Panc1 (cell line): Measurements from ENCODE around the gene LPIN3.

Experiments used
- CTCF ChIP-seq: fragments of 450-650 bp; IDR thresholded peaks from 2 replicates; pipeline ENCODE4 v1.5.1; 2017; ENCODE audit warnings: mild to moderate bottlenecking
- POLR2AphosphoS5 ChIP-seq: IDR thresholded peaks from 2 replicates; pipeline ENCODE4 v1.6.1; 2012; ENCODE audit warnings: mild to moderate bottlenecking, low read depth, low read length, moderate library complexity
- REST ChIP-seq, 2 experiments: IDR thresholded peaks; 2 replicates each; pipeline ENCODE4 v1.6.1; 2011 to 2012; ENCODE audit warnings: low read depth in 2 of 2, control low read depth in 1 of 2, low read length in 1 of 2, mild to moderate bottlenecking in 1 of 2, moderate library complexity in 1 of 2; ENCODE audit not compliant: insufficient read depth in 1 of 2
- SIN3A ChIP-seq: IDR thresholded peaks from 2 replicates; pipeline ENCODE4 v1.6.1; 2012; ENCODE audit warnings: low read depth, mild to moderate bottlenecking, low read length, moderate library complexity, borderline replicate concordance; ENCODE audit not compliant: insufficient read depth

GRCh38 chr20:41386502-41387427 lies 46.1 kb downstream of the LPIN3 start:
- TF ChIP-seq CTCF (no peak), POLR2AphosphoS5 (no peak), SIN3A (no peak), REST (IDR thresholded peaks at IDR 0.05; ENCODE audit: insufficient read depth in 1 of 2, low read depth in 2 of 2, low read length in 1 of 2) (no peak)
